OCI-LY7 (cell line): ENCODE measurements around the gene UBE3B.

Source experiments
- CTCF ChIP-seq: fragments of 200-600 bp; sonication (generic); conservative IDR thresholded peaks from 2 replicates; pipeline ENCODE4 v1.5.1; 2014; ENCODE audit warnings: mild to moderate bottlenecking, antibody characterized with exemption, low read length, moderate library complexity, mixed read lengths
- EZH2phosphoT487 ChIP-seq: fragments of 200-600 bp; sonication (generic); IDR thresholded peaks from 2 replicates; pipeline ENCODE4 v1.6.1; 2018; ENCODE audit warnings: low read depth, borderline replicate concordance, mild to moderate bottlenecking, mixed run types, antibody characterized with exemption, low read length, moderate library complexity, mixed read lengths

- TF ChIP-seq CTCF = no peak
- TF ChIP-seq EZH2phosphoT487 = no peak
Observed at GRCh38 chr12:109445191-109445609, 32.2 kb upstream of the UBE3B start.
